Adrenal gland (tissue), 12 donors: Measurements from ENCODE around the gene MYL6B. TPM values are rescaled to one million over a fixed set of nuclear protein-coding genes. Genes with fewer than 3 reads are reported as not detected.

Experiments used
- DNase-seq, 7 donors: peaks; one replicate each; pipeline ENCODE4 v3.0.0-alpha.2; 2019 to 2020
- H3K27ac ChIP-seq, 5 donors: fragments of 200-600 bp; sonication (generic) in 4 of 5; 1 replicate in 3 of 5; 2 replicates in 2 of 5; pipeline versions ENCODE4 v1.5.1 to v1.8.0; 2016 to 2020; ENCODE audit warnings: mild to moderate bottlenecking in 1 of 5
- H3K27me3 ChIP-seq: fragments of 200-600 bp; 2 replicates; pipeline ENCODE4 v1.8.0; 2021
- H3K36me3 ChIP-seq, 2 donors: fragments of 200-600 bp; replicated peaks in 1 of 2; 1 replicate in 1 of 2; 2 replicates in 1 of 2; pipeline versions ENCODE4 v1.5.1 to v1.8.0; 2018 to 2022
- H3K4me1 ChIP-seq, 2 donors: fragments of 200-600 bp; replicated peaks in 1 of 2; 1 replicate in 1 of 2; 2 replicates in 1 of 2; pipeline versions ENCODE4 v1.5.1 to v1.8.0; 2018 to 2021
- H3K4me3 ChIP-seq, 4 donors: fragments of 200-600 bp; sonication (generic) in 3 of 4; one replicate each; pipeline ENCODE4 v1.5.1; 2016 to 2018
- H3K9me3 ChIP-seq, 3 donors: fragments of 200-600 bp; sonication (generic) in 1 of 3; replicated peaks in 1 of 3; 1 replicate in 2 of 3; 2 replicates in 1 of 3; pipeline versions ENCODE4 v1.5.1 to v1.8.0; 2016 to 2021
- POLR2A ChIP-seq, 2 donors: fragments of 450-650 bp; IDR thresholded peaks; one replicate each; pipeline ENCODE4 v1.6.1; 2017; ENCODE audit warnings: antibody characterized with exemption in 2 of 2, mild to moderate bottlenecking in 2 of 2, moderate library complexity in 1 of 2
- WGBS, 4 donors: extraction: QIAGEN DNeasy Blood & Tissue Kit in 2 of 4; methylation state at CpG; one replicate each; pipeline versions ENCODE4 v1.1.5 to v1.1.7; 2013 to 2017; 5-methylcytosine and 5-hydroxymethylcytosine counted together
- intact Hi-C, 2 donors: fragments of 100-400 bp; cut with DNase I; formaldehyde crosslinking; loops; one replicate each; pipeline versions ENCODE4 v1.14.1 to v1.15.0; 2022 to 2023
- polyA plus RNA-seq, 3 donors: library from polyadenylated mRNA; stranded (reverse); fragments of 200-250 nt in 2 of 3; fragments of 350-450 nt in 1 of 3; fragmentation: Illumina TruSeq in 1 of 3; extraction: RNeasy Lipid Tissue Mini Kit (QIAGEN cat#74804) in 1 of 3; gene quantifications; one replicate each; pipeline ENCODE4 v1.2.3, GENCODE V29; 2013 to 2014
- total RNA-seq, 9 donors: library from RNA; depleted of rRNA in 4 of 9; stranded (reverse); fragments of >200 nt in 4 of 9; fragments of 120-200 nt in 1 of 9; fragmentation: NEBNext Ultra II Directional in 1 of 9; extraction: Animal tissue kit (Norgen Biotek cat#: 25700) in 1 of 9; gene quantifications; one replicate each; pipeline versions ENCODE4 v1.1.0 to v1.2.4, GENCODE V29; 2013 to 2023
- TF ChIP-seq, protein P1 (sequence below), 6 experiments: fragments of 450-650 bp in 4 of 6; fragments of 200-600 bp in 2 of 6; sonication (generic) in 1 of 6; IDR thresholded peaks; 1 replicate in 5 of 6; 2 replicates in 1 of 6; pipeline versions ENCODE4 v1.5.1 to v1.8.0; 2016 to 2021; ENCODE audit warnings: antibody characterized with exemption in 6 of 6, mild to moderate bottlenecking in 2 of 6, moderate library complexity in 1 of 6
- donor health status: healthy with polysubstance abuse.
- donor health status: Bipolar disorder and iron deficiency.
- donor health status: DM: yes; HTN: yes; CAD: no.
- donor health status: DM: no; HTN: no; CAD: no.
- donor health status: DM: no; HTN: no; CAD: no.
- donor health status: DM: yes; HTN: yes; CAD: no.

Gene MYL6B
- total and polyA plus RNA-seq, 12 donors, result 28.0 to 129 (median 71.9) TPM

DNA sequence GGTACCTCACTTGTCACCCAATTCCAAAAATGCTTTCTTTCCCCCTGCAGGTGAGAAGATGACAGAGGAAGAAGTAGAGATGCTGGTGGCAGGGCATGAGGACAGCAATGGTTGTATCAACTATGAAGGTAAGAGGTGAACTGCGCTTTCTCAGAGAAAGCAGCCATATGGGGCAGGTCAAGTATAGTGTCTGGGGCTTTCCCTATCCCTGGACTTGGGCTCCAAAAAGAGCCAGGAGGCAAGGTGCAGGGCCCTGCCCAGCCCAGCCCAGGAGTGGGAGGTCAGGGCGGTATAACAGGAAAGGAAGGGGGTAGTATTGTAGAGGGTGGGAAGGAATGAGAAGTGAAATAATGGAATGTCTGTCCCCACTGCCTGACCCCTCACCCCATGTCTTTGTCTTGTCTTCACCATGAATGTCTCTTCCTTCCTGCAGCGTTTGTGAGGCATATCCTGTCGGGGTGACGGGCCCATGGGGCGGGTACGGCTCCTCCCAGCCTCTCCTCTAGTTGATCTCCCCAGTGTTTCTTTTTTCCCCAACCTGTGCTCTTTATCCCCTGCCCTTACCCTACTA, 7.9 kb downstream of the MYL6B start:
- WGBS, 4 donors, result 22 to 34% (median 33%) methylated on average over 7 of the region's 7 CpGs
- TF ChIP-seq, protein P1, sequence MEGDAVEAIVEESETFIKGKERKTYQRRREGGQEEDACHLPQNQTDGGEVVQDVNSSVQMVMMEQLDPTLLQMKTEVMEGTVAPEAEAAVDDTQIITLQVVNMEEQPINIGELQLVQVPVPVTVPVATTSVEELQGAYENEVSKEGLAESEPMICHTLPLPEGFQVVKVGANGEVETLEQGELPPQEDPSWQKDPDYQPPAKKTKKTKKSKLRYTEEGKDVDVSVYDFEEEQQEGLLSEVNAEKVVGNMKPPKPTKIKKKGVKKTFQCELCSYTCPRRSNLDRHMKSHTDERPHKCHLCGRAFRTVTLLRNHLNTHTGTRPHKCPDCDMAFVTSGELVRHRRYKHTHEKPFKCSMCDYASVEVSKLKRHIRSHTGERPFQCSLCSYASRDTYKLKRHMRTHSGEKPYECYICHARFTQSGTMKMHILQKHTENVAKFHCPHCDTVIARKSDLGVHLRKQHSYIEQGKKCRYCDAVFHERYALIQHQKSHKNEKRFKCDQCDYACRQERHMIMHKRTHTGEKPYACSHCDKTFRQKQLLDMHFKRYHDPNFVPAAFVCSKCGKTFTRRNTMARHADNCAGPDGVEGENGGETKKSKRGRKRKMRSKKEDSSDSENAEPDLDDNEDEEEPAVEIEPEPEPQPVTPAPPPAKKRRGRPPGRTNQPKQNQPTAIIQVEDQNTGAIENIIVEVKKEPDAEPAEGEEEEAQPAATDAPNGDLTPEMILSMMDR (IDR thresholded peaks at IDR 0.05), result no peak
- no peak for TF ChIP-seq POLR2A (IDR thresholded peaks at IDR 0.05)
- peaks cover 22 to 31% of the 10 kb centered on the region in 2 donors for H3K4me1 ChIP-seq
- H3K9me3 ChIP-seq, result no peaks in the 10 kb centered on the region
- intact Hi-C loops, result loop anchor here in 1 of 2 donors (5.0 kb wide), 1 partner anchor 33 kb away; the partner anchor contains the start of gene ESYT1
- peak in 4 of 7 donors; percentile 47 to 74 (median 52) for DNase-seq
- no peaks in the 10 kb centered on the region for H3K27me3 ChIP-seq
- H3K27ac ChIP-seq, result peak overlapping the region in 4 of 5 donors; percentile 94 to 98 (median 96)
- H3K36me3 ChIP-seq, result peaks cover 0 to 59% of the 10 kb centered on the region in 2 donors
- peak overlapping the region in 2 of 4 donors; percentile 55 to 71 for H3K4me3 ChIP-seq

DNA sequence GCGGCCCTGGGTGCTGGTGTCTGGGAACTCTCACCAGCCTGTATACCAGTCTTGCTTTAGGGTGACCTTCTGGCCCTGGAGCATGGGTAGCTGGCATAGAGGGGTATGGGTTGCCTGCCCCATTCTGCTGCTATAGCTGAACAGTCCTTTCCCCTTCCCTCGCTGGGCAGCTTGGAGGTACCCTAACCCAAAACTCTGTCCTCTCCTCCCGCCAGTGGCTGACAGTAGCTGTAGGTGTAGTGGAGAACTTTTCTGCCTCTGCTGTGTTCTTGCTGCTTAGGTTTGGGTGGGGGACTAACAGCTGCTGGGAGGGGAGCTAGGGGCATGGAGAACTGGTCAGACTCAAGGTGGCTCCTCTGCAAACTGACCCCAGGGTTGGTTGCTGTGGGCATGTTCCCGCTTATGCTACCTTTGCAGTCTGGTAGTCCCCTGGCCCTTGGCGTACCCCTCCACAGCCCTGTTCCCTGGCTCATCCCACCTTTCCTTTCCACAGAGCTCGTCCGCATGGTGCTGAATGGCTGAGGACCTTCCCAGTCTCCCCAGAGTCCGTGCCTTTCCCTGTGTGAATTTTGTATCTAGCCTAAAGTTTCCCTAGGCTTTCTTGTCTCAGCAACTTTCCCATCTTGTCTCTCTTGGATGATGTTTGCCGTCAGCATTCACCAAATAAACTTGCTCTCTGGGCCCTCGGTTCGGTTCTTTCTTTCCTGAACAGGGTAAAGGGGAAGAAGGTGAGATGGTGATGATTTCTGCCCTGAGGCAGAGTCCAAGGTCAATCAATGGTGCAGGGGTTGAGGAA, 8.7 kb downstream of the MYL6B start:
- Histone ChIP-seq H3K27ac (peak overlapping the region in 3 of 5 donors; percentile 94 to 98 (median 96)), H3K9me3 (no peaks in the 10 kb centered on the region), H3K36me3 (peaks cover 0 to 67% of the 10 kb centered on the region in 2 donors), H3K4me3 (peak overlapping the region in 1 of 4 donors; percentile 71), H3K4me1 (peaks cover 22 to 31% of the 10 kb centered on the region in 2 donors), H3K27me3 (no peaks in the 10 kb centered on the region)
- 66 to 74% (median 68%) methylated on average over 10 to 11 of the region's 11 CpGs for WGBS, 4 donors
- intact Hi-C loops, result loop anchor here in 1 of 2 donors (5.0 kb wide), 1 partner anchor 34 kb away; the partner anchor contains the start of gene ESYT1
- DNase-seq, result no peak
- TF ChIP-seq, protein P1 (IDR thresholded peaks at IDR 0.05), result no peak
- no peak for TF ChIP-seq POLR2A (IDR thresholded peaks at IDR 0.05)

GRCh38 chr12:56161690-56162351, 9.4 kb downstream of the MYL6B start:
- no peaks in the 10 kb centered on the region for H3K9me3 ChIP-seq
- intact Hi-C loops, result loop anchor here in 1 of 2 donors (5.0 kb wide), 1 partner anchor 35 kb away; the partner anchor contains the start of gene ESYT1
- 77 to 82% (median 79%) methylated on average over 10 of the region's 10 CpGs for WGBS, 4 donors
- TF ChIP-seq POLR2A (IDR thresholded peaks at IDR 0.05), result no peak
- TF ChIP-seq, protein P1 (IDR thresholded peaks at IDR 0.05), result no peak
- no peaks in the 10 kb centered on the region for H3K27me3 ChIP-seq
- H3K4me3 ChIP-seq, result peak overlapping the region in 1 of 4 donors; percentile 71
- peaks cover 22 to 30% of the 10 kb centered on the region in 2 donors for H3K4me1 ChIP-seq
- DNase-seq, result no peak
- peak overlapping the region in 2 of 5 donors; percentile 96 to 98 for H3K27ac ChIP-seq
- H3K36me3 ChIP-seq, result peaks cover 0 to 75% of the 10 kb centered on the region in 2 donors
